ENCODE results near the gene FARSA.
A peak's percentile ranks its signal among the peaks of the same experiment; 100 is the strongest.
"Not testable (repeated sequence)": the region's sequence is repeated elsewhere in the genome, so short reads cannot be mapped to it uniquely, and the experiment has no call there.

The FARSA gene

DNA sequence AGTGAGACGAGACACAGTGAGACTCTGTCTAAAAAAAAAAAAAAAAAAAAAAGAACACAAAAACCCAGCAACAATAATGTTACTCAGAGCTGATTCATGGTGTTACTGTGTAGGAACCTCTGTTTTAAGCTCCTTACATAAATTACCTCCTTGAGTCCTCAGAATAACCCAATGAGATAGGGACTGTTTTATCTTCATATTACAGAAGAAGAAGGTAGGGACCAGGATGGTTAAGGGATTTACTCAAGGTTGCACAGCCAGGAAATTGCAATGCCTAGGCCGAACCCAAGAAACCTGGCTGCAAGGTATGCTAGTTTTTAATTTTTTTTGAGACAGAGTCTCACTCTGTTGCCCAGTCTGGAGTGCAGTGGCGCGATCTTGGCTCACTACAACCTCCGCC is 34.4 kb upstream of the FARSA start:
- H3K4me1 ChIP-seq (ENCODE audit: control insufficient read depth, insufficient read depth, low read length): peaks cover 14% of the 10 kb centered on the region
- no peak overlapping the region for H3K4me3 ChIP-seq (ENCODE audit: low read length in 2 of 2)
- no peaks in the 10 kb centered on the region for H3K27me3 ChIP-seq (ENCODE audit: control insufficient read depth in 1 of 2, insufficient read depth in 2 of 2, low read length in 2 of 2)
- no peak overlapping the region for H3K27ac ChIP-seq (ENCODE audit: low read length)
- H3K9ac ChIP-seq (ENCODE audit: low read length in 2 of 2): no peak overlapping the region
- H3K9me3 ChIP-seq (ENCODE audit: control insufficient read depth in 2 of 2, low read length in 2 of 2): no peaks in the 10 kb centered on the region
- no peaks in the 10 kb centered on the region for H3K36me3 ChIP-seq (ENCODE audit: control insufficient read depth in 2 of 2, insufficient read depth in 2 of 2, low read length in 2 of 2)

DNA sequence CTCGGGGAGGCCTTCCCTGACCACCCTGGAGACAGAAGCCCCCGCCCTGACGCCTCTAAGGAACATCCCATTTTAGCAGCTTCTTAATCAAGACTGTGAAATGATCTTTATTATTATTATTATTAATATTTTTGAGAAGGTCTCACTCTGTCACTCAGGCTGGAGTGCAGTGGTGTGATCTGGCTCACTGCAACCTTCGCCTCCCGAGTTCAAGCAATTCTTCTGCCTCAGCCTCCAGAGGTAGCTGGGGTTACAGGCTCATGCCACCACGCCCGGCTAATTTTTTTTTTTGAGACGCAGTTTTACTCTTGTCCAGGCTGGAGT is 32.3 kb upstream of the FARSA start:
- peaks cover 14% of the 10 kb centered on the region for H3K4me1 ChIP-seq (ENCODE audit: control insufficient read depth, insufficient read depth, low read length)
- no peaks in the 10 kb centered on the region for H3K27me3 ChIP-seq (ENCODE audit: control insufficient read depth in 1 of 2, insufficient read depth in 2 of 2, low read length in 2 of 2)
- peak overlapping the region in 1 of 2 donors; percentile 80 for H3K4me3 ChIP-seq (ENCODE audit: low read length in 2 of 2)
- H3K9ac ChIP-seq (ENCODE audit: low read length in 2 of 2): peak overlapping the region in 1 of 2 donors; percentile 53
- no peak overlapping the region for H3K27ac ChIP-seq (ENCODE audit: low read length)
- H3K36me3 ChIP-seq (ENCODE audit: control insufficient read depth in 2 of 2, insufficient read depth in 2 of 2, low read length in 2 of 2): no peaks in the 10 kb centered on the region
- H3K9me3 ChIP-seq (ENCODE audit: control insufficient read depth in 2 of 2, low read length in 2 of 2): no peaks in the 10 kb centered on the region

DNA sequence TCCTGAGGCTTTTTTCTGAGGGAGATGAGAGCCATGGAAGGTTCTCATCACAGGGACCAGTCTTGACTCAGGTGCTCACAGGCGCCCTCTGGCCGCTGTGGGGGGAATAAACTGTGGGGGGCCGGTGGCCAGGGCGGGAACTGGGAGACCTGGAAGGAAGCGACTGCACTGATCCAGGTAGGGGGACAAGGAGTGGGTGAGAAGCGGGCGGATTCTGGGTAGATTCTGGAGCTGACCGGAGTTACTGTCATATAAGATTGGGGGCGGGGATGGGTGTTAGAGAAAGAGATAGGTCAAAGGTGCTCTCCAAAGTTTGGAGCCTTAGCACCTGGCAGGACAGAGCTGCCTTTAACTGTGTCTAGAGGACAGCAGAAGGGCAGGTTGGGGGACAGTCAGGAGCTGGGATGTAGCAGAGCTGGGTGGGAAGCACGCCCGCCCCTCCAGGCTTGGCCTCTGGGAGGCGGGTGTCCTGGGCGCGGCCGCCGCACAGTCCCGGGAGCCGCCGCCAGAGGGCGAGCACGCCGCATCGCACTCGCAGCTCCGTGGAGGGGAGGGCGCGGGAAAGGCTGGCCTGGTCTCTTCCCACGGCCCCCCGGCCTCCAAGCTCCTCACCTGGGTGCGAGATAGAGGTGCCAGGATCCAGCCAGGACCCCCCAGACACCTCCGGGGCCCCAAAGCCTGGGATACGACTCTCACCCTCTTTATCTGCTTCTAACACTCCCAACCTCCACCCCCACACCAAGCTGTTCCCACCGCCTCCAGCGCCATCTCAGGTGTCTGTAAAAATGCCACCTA is 31.7 kb upstream of the FARSA start:
- Histone ChIP-seq H3K27me3 (ENCODE audit: control insufficient read depth in 1 of 2, insufficient read depth in 2 of 2, low read length in 2 of 2) (no peaks in the 10 kb centered on the region), H3K4me3 (ENCODE audit: low read length in 2 of 2) (peak overlapping the region; percentile 80 to 92), H3K9ac (ENCODE audit: low read length in 2 of 2) (peak overlapping the region; percentile 53 to 60), H3K27ac (ENCODE audit: low read length) (no peak overlapping the region), H3K9me3 (ENCODE audit: control insufficient read depth in 2 of 2, low read length in 2 of 2) (no peaks in the 10 kb centered on the region), H3K4me1 (ENCODE audit: control insufficient read depth, insufficient read depth, low read length) (peaks cover 14% of the 10 kb centered on the region), H3K36me3 (ENCODE audit: control insufficient read depth in 2 of 2, insufficient read depth in 2 of 2, low read length in 2 of 2) (no peaks in the 10 kb centered on the region)

DNA sequence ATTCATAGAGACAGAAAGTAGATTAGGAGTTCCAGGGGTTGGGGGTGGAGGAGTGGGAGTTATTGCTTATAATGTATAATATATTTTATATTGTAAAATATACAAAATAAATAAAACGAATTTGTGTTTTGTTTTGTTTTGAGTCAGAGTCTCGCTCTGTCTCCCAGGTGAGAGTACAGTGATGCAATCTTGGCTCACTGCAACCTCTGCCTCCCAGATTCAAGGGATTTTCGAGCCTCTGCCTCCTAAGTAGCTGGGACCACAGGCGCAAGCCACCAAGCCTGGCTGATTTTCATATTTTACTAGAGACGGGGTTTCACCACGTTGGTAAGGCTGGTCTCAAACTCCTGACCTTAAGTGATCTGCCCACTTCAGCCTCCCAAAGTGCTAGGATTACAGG is 26.0 kb upstream of the FARSA start:
- Histone ChIP-seq H3K36me3 (ENCODE audit: control insufficient read depth in 2 of 2, insufficient read depth in 2 of 2, low read length in 2 of 2) (peaks cover 3 to 4% of the 10 kb centered on the region in 2 donors), H3K27me3 (ENCODE audit: control insufficient read depth in 1 of 2, insufficient read depth in 2 of 2, low read length in 2 of 2) (no peaks in the 10 kb centered on the region), H3K9ac (ENCODE audit: low read length in 2 of 2) (no peak overlapping the region), H3K4me3 (ENCODE audit: low read length in 2 of 2) (no peak overlapping the region), H3K4me1 (ENCODE audit: control insufficient read depth, insufficient read depth, low read length) (peaks cover 14% of the 10 kb centered on the region), H3K27ac (ENCODE audit: low read length) (no peak overlapping the region), H3K9me3 (ENCODE audit: control insufficient read depth in 2 of 2, low read length in 2 of 2) (no peaks in the 10 kb centered on the region)

DNA sequence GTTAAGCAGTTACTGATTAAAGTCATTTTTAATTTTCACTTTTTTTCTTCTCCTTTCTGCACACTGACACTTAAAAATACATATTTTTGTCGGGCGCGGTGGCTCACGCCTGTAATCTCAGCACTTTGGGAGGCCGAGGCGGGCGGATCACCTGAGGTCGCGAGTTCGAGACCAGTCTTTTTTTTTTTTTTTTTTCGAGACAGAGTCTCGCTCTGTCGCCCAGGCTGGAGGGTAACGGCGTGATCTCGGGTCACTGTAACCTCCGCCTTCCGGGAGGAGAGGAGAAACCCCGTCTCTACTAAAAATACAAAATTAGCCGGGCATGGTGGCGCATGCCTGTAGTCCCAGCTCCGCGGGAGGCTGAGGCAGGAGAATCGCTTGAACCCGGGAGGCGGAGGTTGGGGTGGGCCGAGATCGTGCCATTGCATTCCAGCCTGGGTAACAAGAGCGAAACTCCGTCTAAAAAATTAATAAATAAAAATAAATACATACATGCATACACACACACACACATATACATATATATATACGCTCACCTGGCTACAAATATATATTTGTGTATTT is 24.0 kb upstream of the FARSA start:
- Histone ChIP-seq H3K4me1 (ENCODE audit: control insufficient read depth, insufficient read depth, low read length) (peaks cover 27% of the 10 kb centered on the region), H3K36me3 (ENCODE audit: control insufficient read depth in 2 of 2, insufficient read depth in 2 of 2, low read length in 2 of 2) (peaks cover 11% of the 10 kb centered on the region in 2 donors), H3K9ac (ENCODE audit: low read length in 2 of 2) (peak overlapping the region; percentile 81 to 95), H3K27ac (ENCODE audit: low read length) (peak overlapping the region; percentile 76), H3K4me3 (ENCODE audit: low read length in 2 of 2) (peak overlapping the region; percentile 93 to 95)
- H3K9me3 ChIP-seq (ENCODE audit: control insufficient read depth in 2 of 2, low read length in 2 of 2); H3K27me3 ChIP-seq (ENCODE audit: control insufficient read depth in 1 of 2, insufficient read depth in 2 of 2, low read length in 2 of 2): not testable (repeated sequence)

DNA sequence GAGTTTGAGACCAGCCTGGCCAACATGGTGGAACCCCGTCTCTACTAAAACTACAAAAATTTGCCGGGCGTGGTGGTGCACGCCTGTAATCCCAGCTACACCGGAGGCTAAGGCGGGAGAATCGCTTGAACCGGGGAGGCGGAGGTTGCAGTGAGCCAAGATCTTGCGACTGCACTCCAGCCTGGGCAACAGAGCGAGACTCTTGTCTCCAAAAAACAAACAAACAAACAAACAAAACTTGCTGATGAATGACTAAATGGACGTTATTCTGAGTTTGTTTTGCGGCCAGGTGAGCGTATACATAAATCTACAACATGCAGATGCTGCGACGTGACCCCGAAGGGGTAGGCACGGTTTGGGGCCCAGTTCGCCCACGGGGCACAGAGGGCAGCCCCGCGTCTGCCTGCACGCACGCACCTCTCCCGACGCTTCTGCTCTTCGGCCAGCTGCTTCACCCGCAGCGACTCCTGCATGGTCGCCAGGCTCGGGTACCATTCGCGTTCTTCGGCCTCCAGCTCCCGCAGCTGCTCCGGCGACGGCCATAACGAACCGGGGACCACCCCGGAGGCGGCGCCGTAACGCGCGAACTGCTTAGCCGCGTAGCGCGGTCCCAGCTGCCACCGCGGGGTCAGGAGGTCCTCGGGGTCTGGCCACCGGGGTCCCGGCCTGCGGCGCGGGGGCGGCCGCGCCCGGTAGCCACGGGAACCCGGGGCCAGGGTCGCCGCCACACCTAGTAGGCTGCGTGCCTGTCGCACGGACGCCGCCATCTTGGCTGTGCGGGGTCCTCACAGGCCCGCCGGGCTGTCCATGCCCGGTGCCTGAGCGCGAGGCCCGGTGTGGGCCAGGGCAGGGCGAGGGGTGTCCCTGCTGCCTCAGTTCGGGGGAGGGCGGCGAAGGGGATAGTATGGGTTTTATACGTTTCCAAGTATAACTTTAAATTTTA is 23.2 kb upstream of the FARSA start, which contains the start of gene GADD45GIP1:
GADD45GIP1 (minus strand) TSS at position 778 of the 943 bp plus-strand sequence; CDS start at position 767, 11 bp downstream.
- Histone ChIP-seq H3K4me3 (ENCODE audit: low read length in 2 of 2) (peak within 1 kb of the TSS; percentile 93 to 95), H3K36me3 (ENCODE audit: control insufficient read depth in 2 of 2, insufficient read depth in 2 of 2, low read length in 2 of 2) (peaks cover 11 to 12% of the 10 kb centered on the region in 2 donors), H3K27ac (ENCODE audit: low read length) (peak within 1 kb of the TSS; percentile 76), H3K9ac (ENCODE audit: low read length in 2 of 2) (peak within 1 kb of the TSS; percentile 81 to 95), H3K9me3 (ENCODE audit: control insufficient read depth in 2 of 2, low read length in 2 of 2) (no peaks in the 10 kb centered on the region), H3K4me1 (ENCODE audit: control insufficient read depth, insufficient read depth, low read length) (peaks cover 28% of the 10 kb centered on the region), H3K27me3 (ENCODE audit: control insufficient read depth in 1 of 2, insufficient read depth in 2 of 2, low read length in 2 of 2) (no peaks in the 10 kb centered on the region)

DNA sequence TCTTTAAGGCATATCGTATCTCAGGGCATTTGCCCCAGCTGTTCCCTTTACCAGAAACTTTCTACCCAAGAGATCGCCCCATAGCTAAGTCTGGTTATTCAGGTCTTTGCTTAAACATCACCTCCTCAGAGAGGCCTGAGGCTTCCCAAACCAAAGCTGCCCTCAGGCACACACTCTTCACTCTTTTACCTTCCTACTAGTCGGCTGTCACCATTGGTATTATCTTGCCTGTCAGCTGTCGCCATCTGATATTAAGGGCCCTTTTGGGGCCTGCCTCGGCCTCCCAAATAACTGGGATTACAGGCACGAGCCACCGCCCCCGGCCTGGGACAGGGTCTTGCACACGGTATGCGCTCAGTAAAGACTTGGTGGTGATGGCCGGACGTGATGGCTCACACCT is 22.5 kb upstream of the FARSA start:
- Histone ChIP-seq H3K9ac (ENCODE audit: low read length in 2 of 2) (no peak overlapping the region), H3K4me1 (ENCODE audit: control insufficient read depth, insufficient read depth, low read length) (peaks cover 28% of the 10 kb centered on the region), H3K36me3 (ENCODE audit: control insufficient read depth in 2 of 2, insufficient read depth in 2 of 2, low read length in 2 of 2) (peaks cover 11 to 17% of the 10 kb centered on the region in 2 donors), H3K27me3 (ENCODE audit: control insufficient read depth in 1 of 2, insufficient read depth in 2 of 2, low read length in 2 of 2) (no peaks in the 10 kb centered on the region), H3K9me3 (ENCODE audit: control insufficient read depth in 2 of 2, low read length in 2 of 2) (no peaks in the 10 kb centered on the region), H3K4me3 (ENCODE audit: low read length in 2 of 2) (peak overlapping the region; percentile 93 to 95), H3K27ac (ENCODE audit: low read length) (peak overlapping the region; percentile 76)

DNA sequence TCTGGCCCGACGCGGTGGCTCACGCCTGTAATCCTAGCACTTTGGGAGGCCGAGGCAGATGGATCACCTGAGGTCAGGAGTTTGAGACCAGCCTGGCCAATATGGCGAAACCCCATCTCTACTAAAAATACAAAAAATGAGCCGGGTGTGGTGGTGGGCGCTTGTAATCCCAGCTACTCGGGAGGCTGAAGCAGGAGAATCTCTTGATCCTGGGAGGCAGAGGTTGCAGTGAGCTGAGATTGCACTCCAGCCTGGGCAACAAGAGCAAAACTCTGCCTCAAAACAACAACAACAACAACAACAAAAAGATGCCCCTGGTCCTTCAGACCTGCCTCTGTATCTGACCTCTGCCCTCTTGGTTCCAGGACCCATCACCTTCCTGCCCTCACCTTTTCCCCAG is 22.1 kb upstream of the FARSA start:
- peaks cover 28% of the 10 kb centered on the region for H3K4me1 ChIP-seq (ENCODE audit: control insufficient read depth, insufficient read depth, low read length)
- not testable (repeated sequence) for H3K9ac ChIP-seq (ENCODE audit: low read length in 2 of 2); H3K27me3 ChIP-seq (ENCODE audit: control insufficient read depth in 1 of 2, insufficient read depth in 2 of 2, low read length in 2 of 2); H3K9me3 ChIP-seq (ENCODE audit: control insufficient read depth in 2 of 2, low read length in 2 of 2)
- H3K27ac ChIP-seq (ENCODE audit: low read length): peak overlapping the region; percentile 76
- H3K4me3 ChIP-seq (ENCODE audit: low read length in 2 of 2): peak overlapping the region in 1 of 2 donors; percentile 93
- peaks cover 11 to 18% of the 10 kb centered on the region in 2 donors for H3K36me3 ChIP-seq (ENCODE audit: control insufficient read depth in 2 of 2, insufficient read depth in 2 of 2, low read length in 2 of 2)

DNA sequence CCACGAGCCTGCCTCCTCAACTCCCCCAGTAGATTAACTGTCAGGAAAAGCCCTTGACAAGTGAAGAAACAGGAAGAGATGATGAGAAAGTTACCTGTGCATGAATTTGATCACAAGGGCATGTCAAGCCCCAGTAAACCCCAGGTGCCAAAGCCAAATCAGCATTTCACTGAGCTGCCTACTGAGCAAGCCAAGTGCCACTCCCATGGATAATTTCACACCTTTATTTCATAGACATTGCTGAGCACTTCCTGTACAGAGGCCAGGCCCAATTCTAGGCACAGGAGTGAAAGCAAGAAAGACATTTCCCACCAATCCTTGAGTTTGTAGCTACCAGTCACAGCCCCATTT is 21.1 kb upstream of the FARSA start:
- Histone ChIP-seq H3K4me1 (ENCODE audit: control insufficient read depth, insufficient read depth, low read length) (peaks cover 28% of the 10 kb centered on the region), H3K36me3 (ENCODE audit: control insufficient read depth in 2 of 2, insufficient read depth in 2 of 2, low read length in 2 of 2) (peaks cover 17 to 24% of the 10 kb centered on the region in 2 donors), H3K9ac (ENCODE audit: low read length in 2 of 2) (no peak overlapping the region), H3K27me3 (ENCODE audit: control insufficient read depth in 1 of 2, insufficient read depth in 2 of 2, low read length in 2 of 2) (no peaks in the 10 kb centered on the region), H3K4me3 (ENCODE audit: low read length in 2 of 2) (no peak overlapping the region), H3K27ac (ENCODE audit: low read length) (no peak overlapping the region), H3K9me3 (ENCODE audit: control insufficient read depth in 2 of 2, low read length in 2 of 2) (no peaks in the 10 kb centered on the region)

DNA sequence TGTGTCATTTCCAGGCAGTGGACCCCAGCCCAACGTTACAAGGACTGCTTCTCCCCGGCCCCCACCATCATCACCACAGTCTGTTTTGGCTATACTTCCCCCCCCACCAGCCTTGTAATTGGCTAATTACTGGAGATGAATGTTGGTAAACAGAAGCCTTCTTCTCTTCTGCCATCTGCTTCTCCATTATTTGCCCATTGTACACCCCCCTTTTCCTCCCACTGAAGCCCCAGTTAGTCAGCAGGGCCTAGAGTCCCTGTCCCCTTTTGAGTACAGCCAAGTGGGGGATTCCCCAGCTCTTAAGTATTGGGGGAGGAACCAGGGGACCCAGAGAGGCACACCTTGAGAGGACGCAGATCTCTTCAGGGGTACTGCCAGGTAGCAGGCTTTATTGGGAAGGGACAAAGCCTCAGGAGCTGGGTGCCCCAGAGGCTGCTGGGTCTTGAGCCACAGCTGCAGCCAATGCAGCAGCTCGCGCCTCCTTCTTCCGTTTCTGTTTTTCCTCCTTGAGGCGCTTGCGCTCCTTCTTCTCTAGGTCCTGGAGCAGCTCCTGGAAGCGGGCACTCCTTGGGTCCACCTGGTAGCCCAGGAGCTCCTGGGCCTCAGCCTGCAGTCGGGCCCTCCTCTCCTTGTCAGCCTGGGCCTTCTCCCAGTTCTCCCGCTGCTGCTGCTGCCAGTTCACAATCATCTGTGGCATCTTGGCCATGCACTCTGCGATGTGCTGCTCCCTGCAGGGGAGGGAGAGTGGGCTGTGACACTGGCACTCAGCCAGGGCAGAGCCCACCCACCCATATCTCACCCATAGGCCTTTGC is 20.5 kb upstream of the FARSA start:
- Histone ChIP-seq H3K36me3 (ENCODE audit: control insufficient read depth in 2 of 2, insufficient read depth in 2 of 2, low read length in 2 of 2) (peaks cover 23 to 30% of the 10 kb centered on the region in 2 donors), H3K4me1 (ENCODE audit: control insufficient read depth, insufficient read depth, low read length) (peaks cover 28% of the 10 kb centered on the region), H3K27ac (ENCODE audit: low read length) (no peak overlapping the region), H3K9ac (ENCODE audit: low read length in 2 of 2) (no peak overlapping the region), H3K4me3 (ENCODE audit: low read length in 2 of 2) (no peak overlapping the region), H3K9me3 (ENCODE audit: control insufficient read depth in 2 of 2, low read length in 2 of 2) (no peaks in the 10 kb centered on the region), H3K27me3 (ENCODE audit: control insufficient read depth in 1 of 2, insufficient read depth in 2 of 2, low read length in 2 of 2) (no peaks in the 10 kb centered on the region)
